HEK293 (cell line): Measurements from ENCODE around the gene PTMA.

Experiments
- KLF1 ChIP-seq: fragments of 450-650 bp; formaldehyde crosslinking; IDR thresholded peaks from 2 replicates; pipeline ENCODE4 v1.5.1; 2016; ENCODE audit warnings: missing biosample characterization, missing genetic modification characterization
- KLF9 ChIP-seq: fragments of 450-650 bp; formaldehyde crosslinking; IDR thresholded peaks from 2 replicates; pipeline ENCODE4 v1.5.1; 2016; ENCODE audit warnings: missing biosample characterization, missing genetic modification characterization, low read depth
- SP2 ChIP-seq: fragments of 450-650 bp; formaldehyde crosslinking; IDR thresholded peaks from 2 replicates; pipeline ENCODE4 v1.5.1; 2016; ENCODE audit warnings: missing biosample characterization, missing genetic modification characterization
- ZBTB17 ChIP-seq: fragments of 450-650 bp; formaldehyde crosslinking; IDR thresholded peaks from 2 replicates; pipeline ENCODE4 v1.5.1; 2016; ENCODE audit warnings: missing biosample characterization, missing genetic modification characterization
- ZBTB20 ChIP-seq: fragments of 450-650 bp; formaldehyde crosslinking; IDR thresholded peaks from 2 replicates; pipeline ENCODE4 v1.5.1; 2016; ENCODE audit warnings: missing biosample characterization, missing genetic modification characterization
- ZBTB48 ChIP-seq: fragments of 450-650 bp; formaldehyde crosslinking; IDR thresholded peaks from 2 replicates; pipeline ENCODE4 v1.5.1; 2016; ENCODE audit warnings: missing biosample characterization, missing genetic modification characterization
- ZNF354C ChIP-seq: fragments of 450-650 bp; formaldehyde crosslinking; IDR thresholded peaks from 2 replicates; pipeline ENCODE4 v1.5.1; 2016; ENCODE audit warnings: missing biosample characterization, missing genetic modification characterization, low read depth, borderline replicate concordance
- TF ChIP-seq, protein P1 (sequence below): fragments of 450-650 bp; formaldehyde crosslinking; IDR thresholded peaks from 2 replicates; pipeline ENCODE4 v1.5.1; 2016; ENCODE audit warnings: missing biosample characterization, missing genetic modification characterization
- TF ChIP-seq, protein P2 (sequence below): fragments of 450-650 bp; formaldehyde crosslinking; IDR thresholded peaks from 2 replicates; pipeline ENCODE4 v1.5.1; 2016; ENCODE audit warnings: missing biosample characterization, missing genetic modification characterization
- TF ChIP-seq, protein P3 (sequence below): fragments of 450-650 bp; formaldehyde crosslinking; IDR thresholded peaks from 2 replicates; pipeline ENCODE4 v1.5.1; 2016; ENCODE audit warnings: missing biosample characterization, missing genetic modification characterization
- TF ChIP-seq, protein P4 (sequence below): fragments of 450-650 bp; formaldehyde crosslinking; IDR thresholded peaks from 2 replicates; pipeline ENCODE4 v1.5.1; 2016; ENCODE audit warnings: missing biosample characterization, missing genetic modification characterization
- TF ChIP-seq, protein P5 (sequence below): fragments of 450-650 bp; formaldehyde crosslinking; IDR thresholded peaks from 2 replicates; pipeline ENCODE4 v1.5.1; 2016; ENCODE audit warnings: missing biosample characterization, missing genetic modification characterization, borderline replicate concordance
- TF ChIP-seq, protein P6 (sequence below): fragments of 450-650 bp; formaldehyde crosslinking; IDR thresholded peaks from 2 replicates; pipeline ENCODE4 v1.5.1; 2016; ENCODE audit warnings: missing biosample characterization, missing genetic modification characterization
- TF ChIP-seq, protein P7 (sequence below): fragments of 450-650 bp; formaldehyde crosslinking; IDR thresholded peaks from 2 replicates; pipeline ENCODE4 v1.5.1; 2017; ENCODE audit warnings: missing biosample characterization, mild to moderate bottlenecking, missing genetic modification characterization, moderate library complexity

PTMA gene

DNA sequence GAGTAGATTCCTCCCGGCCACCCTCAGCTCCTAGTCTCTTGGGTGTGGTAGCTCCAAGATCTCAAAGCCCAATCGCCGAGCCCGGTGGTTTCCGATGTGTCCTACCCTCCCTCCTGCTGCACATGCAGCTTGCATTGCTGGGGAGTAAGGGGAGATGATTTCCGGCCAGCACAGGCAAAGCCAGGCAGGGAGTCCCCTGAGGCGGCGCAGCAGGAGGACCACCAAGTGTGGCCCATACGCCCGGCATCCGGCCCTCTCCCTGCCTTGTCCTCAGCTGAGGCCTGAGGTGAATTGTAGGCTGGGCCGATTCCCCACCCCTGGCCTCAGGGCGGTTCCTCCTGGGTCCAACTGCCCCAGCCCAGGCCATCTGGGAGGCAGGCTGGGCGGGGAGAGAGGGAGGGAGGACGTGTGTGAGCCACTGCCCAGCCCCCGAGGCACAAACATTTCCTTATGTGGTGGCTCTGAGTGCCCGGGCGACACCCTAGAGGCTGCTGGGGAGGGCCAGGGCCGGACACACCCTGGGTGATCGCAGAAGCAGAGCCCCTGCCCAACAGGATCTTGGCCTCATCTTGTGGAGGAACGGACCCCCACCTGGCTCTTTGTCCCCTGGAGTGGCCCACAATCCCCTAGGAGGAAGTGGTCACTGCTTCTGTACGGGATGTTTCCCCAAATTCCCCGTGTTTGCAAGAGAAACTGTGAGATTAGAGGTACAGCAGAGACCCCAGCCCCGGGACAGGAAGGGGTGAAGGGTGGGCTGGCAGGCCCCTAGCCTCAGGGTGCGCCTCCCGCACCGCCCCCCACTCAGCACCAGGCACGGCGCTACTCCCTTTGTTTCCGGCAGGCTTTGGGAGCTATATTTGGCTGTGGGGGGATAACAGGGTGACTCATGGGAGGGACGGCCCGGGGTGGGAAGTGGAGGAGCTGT is 41.9 kb upstream of the PTMA start (continued):
- TF ChIP-seq, protein P1, sequence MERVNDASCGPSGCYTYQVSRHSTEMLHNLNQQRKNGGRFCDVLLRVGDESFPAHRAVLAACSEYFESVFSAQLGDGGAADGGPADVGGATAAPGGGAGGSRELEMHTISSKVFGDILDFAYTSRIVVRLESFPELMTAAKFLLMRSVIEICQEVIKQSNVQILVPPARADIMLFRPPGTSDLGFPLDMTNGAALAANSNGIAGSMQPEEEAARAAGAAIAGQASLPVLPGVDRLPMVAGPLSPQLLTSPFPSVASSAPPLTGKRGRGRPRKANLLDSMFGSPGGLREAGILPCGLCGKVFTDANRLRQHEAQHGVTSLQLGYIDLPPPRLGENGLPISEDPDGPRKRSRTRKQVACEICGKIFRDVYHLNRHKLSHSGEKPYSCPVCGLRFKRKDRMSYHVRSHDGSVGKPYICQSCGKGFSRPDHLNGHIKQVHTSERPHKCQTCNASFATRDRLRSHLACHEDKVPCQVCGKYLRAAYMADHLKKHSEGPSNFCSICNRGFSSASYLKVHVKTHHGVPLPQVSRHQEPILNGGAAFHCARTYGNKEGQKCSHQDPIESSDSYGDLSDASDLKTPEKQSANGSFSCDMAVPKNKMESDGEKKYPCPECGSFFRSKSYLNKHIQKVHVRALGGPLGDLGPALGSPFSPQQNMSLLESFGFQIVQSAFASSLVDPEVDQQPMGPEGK (tag by site-specific recombination) = peak; percentile 87
- TF ChIP-seq KLF1 (tag by site-specific recombination) (peak; percentile 98), ZBTB17 (tag by site-specific recombination) (peak; percentile 80), ZBTB48 (tag by site-specific recombination) (peak; percentile 67; the same call in 1 of the 2 replicates), KLF9 (peak; percentile 49; the same call in 1 of the 2 replicates), ZBTB20 (tag by site-specific recombination) (peak; percentile 47; the same call in 1 of the 2 replicates), ZNF354C (no peak), SP2 (tag by site-specific recombination) (peak; percentile 81)
- TF ChIP-seq, protein P2, sequence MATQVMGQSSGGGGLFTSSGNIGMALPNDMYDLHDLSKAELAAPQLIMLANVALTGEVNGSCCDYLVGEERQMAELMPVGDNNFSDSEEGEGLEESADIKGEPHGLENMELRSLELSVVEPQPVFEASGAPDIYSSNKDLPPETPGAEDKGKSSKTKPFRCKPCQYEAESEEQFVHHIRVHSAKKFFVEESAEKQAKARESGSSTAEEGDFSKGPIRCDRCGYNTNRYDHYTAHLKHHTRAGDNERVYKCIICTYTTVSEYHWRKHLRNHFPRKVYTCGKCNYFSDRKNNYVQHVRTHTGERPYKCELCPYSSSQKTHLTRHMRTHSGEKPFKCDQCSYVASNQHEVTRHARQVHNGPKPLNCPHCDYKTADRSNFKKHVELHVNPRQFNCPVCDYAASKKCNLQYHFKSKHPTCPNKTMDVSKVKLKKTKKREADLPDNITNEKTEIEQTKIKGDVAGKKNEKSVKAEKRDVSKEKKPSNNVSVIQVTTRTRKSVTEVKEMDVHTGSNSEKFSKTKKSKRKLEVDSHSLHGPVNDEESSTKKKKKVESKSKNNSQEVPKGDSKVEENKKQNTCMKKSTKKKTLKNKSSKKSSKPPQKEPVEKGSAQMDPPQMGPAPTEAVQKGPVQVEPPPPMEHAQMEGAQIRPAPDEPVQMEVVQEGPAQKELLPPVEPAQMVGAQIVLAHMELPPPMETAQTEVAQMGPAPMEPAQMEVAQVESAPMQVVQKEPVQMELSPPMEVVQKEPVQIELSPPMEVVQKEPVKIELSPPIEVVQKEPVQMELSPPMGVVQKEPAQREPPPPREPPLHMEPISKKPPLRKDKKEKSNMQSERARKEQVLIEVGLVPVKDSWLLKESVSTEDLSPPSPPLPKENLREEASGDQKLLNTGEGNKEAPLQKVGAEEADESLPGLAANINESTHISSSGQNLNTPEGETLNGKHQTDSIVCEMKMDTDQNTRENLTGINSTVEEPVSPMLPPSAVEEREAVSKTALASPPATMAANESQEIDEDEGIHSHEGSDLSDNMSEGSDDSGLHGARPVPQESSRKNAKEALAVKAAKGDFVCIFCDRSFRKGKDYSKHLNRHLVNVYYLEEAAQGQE (tag by site-specific recombination) = no peak
- TF ChIP-seq, protein P3, sequence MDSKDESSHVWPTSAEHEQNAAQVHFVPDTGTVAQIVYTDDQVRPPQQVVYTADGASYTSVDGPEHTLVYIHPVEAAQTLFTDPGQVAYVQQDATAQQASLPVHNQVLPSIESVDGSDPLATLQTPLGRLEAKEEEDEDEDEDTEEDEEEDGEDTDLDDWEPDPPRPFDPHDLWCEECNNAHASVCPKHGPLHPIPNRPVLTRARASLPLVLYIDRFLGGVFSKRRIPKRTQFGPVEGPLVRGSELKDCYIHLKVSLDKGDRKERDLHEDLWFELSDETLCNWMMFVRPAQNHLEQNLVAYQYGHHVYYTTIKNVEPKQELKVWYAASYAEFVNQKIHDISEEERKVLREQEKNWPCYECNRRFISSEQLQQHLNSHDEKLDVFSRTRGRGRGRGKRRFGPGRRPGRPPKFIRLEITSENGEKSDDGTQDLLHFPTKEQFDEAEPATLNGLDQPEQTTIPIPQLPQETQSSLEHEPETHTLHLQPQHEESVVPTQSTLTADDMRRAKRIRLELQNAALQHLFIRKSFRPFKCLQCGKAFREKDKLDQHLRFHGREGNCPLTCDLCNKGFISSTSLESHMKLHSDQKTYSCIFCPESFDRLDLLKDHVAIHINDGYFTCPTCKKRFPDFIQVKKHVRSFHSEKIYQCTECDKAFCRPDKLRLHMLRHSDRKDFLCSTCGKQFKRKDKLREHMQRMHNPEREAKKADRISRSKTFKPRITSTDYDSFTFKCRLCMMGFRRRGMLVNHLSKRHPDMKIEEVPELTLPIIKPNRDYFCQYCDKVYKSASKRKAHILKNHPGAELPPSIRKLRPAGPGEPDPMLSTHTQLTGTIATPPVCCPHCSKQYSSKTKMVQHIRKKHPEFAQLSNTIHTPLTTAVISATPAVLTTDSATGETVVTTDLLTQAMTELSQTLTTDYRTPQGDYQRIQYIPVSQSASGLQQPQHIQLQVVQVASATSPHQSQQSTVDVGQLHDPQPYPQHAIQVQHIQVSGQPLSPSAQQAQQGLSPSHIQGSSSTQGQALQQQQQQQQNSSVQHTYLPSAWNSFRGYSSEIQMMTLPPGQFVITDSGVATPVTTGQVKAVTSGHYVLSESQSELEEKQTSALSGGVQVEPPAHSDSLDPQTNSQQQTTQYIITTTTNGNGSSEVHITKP (tag by site-specific recombination) = peak; percentile 89
- TF ChIP-seq, protein P4, sequence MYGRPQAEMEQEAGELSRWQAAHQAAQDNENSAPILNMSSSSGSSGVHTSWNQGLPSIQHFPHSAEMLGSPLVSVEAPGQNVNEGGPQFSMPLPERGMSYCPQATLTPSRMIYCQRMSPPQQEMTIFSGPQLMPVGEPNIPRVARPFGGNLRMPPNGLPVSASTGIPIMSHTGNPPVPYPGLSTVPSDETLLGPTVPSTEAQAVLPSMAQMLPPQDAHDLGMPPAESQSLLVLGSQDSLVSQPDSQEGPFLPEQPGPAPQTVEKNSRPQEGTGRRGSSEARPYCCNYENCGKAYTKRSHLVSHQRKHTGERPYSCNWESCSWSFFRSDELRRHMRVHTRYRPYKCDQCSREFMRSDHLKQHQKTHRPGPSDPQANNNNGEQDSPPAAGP (tag by site-specific recombination) = peak; percentile 90
- TF ChIP-seq, protein P5, sequence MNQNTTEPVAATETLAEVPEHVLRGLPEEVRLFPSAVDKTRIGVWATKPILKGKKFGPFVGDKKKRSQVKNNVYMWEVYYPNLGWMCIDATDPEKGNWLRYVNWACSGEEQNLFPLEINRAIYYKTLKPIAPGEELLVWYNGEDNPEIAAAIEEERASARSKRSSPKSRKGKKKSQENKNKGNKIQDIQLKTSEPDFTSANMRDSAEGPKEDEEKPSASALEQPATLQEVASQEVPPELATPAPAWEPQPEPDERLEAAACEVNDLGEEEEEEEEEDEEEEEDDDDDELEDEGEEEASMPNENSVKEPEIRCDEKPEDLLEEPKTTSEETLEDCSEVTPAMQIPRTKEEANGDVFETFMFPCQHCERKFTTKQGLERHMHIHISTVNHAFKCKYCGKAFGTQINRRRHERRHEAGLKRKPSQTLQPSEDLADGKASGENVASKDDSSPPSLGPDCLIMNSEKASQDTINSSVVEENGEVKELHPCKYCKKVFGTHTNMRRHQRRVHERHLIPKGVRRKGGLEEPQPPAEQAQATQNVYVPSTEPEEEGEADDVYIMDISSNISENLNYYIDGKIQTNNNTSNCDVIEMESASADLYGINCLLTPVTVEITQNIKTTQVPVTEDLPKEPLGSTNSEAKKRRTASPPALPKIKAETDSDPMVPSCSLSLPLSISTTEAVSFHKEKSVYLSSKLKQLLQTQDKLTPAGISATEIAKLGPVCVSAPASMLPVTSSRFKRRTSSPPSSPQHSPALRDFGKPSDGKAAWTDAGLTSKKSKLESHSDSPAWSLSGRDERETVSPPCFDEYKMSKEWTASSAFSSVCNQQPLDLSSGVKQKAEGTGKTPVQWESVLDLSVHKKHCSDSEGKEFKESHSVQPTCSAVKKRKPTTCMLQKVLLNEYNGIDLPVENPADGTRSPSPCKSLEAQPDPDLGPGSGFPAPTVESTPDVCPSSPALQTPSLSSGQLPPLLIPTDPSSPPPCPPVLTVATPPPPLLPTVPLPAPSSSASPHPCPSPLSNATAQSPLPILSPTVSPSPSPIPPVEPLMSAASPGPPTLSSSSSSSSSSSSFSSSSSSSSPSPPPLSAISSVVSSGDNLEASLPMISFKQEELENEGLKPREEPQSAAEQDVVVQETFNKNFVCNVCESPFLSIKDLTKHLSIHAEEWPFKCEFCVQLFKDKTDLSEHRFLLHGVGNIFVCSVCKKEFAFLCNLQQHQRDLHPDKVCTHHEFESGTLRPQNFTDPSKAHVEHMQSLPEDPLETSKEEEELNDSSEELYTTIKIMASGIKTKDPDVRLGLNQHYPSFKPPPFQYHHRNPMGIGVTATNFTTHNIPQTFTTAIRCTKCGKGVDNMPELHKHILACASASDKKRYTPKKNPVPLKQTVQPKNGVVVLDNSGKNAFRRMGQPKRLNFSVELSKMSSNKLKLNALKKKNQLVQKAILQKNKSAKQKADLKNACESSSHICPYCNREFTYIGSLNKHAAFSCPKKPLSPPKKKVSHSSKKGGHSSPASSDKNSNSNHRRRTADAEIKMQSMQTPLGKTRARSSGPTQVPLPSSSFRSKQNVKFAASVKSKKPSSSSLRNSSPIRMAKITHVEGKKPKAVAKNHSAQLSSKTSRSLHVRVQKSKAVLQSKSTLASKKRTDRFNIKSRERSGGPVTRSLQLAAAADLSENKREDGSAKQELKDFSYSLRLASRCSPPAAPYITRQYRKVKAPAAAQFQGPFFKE (tag by site-specific recombination) = no peak
- TF ChIP-seq, protein P6, sequence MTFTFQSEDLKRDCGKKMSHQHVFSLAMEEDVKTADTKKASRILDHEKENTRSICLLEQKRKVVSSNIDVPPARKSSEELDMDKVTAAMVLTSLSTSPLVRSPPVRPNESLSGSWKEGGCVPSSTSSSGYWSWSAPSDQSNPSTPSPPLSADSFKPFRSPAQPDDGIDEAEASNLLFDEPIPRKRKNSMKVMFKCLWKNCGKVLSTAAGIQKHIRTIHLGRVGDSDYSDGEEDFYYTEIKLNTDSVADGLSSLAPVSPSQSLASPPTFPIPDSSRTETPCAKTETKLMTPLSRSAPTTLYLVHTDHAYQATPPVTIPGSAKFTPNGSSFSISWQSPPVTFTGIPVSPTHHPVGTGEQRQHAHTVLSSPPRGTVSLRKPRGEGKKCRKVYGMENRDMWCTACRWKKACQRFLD (tag by site-specific recombination) = no peak
- TF ChIP-seq, protein P7, sequence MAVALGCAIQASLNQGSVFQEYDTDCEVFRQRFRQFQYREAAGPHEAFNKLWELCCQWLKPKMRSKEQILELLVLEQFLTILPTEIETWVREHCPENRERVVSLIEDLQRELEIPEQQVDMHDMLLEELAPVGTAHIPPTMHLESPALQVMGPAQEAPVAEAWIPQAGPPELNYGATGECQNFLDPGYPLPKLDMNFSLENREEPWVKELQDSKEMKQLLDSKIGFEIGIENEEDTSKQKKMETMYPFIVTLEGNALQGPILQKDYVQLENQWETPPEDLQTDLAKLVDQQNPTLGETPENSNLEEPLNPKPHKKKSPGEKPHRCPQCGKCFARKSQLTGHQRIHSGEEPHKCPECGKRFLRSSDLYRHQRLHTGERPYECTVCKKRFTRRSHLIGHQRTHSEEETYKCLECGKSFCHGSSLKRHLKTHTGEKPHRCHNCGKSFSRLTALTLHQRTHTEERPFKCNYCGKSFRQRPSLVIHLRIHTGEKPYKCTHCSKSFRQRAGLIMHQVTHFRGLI (tag by site-specific recombination) = peak; percentile 90
